ENCODE measurements around the gene LACTB.

DNA sequence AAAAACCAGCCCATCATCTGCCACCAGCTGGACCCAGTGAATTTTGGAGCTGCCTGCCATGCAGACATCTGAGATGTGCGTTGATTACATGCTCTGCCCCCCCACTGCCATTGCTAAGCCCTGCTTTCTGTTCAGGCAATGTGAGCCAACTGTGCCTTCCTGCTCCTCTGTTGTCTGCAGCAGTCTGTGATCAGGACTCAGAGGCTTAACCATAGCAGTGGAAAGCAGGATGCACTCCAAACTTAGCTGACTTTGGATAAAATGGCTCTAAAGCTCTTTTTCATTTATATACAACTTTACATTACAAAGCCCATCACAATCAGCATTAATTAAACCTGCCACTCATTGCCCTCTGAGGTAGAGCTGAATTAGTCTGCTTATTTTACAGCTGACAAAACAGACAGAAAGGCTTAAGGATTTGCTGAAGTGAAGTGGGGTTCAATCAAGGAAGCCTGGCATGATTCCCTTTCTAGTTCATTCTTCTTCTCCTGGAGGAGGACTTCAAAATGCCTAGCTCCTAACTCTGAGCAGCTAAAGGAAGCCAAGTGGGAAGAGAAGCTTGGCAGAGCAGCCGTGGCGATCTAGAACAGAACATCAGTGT is 51.3 kb downstream of the LACTB start:
- TF ChIP-seq, protein P1, sequence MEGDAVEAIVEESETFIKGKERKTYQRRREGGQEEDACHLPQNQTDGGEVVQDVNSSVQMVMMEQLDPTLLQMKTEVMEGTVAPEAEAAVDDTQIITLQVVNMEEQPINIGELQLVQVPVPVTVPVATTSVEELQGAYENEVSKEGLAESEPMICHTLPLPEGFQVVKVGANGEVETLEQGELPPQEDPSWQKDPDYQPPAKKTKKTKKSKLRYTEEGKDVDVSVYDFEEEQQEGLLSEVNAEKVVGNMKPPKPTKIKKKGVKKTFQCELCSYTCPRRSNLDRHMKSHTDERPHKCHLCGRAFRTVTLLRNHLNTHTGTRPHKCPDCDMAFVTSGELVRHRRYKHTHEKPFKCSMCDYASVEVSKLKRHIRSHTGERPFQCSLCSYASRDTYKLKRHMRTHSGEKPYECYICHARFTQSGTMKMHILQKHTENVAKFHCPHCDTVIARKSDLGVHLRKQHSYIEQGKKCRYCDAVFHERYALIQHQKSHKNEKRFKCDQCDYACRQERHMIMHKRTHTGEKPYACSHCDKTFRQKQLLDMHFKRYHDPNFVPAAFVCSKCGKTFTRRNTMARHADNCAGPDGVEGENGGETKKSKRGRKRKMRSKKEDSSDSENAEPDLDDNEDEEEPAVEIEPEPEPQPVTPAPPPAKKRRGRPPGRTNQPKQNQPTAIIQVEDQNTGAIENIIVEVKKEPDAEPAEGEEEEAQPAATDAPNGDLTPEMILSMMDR (IDR thresholded peaks at IDR 0.05) = no peak
- no peak for TF ChIP-seq POLR2A (IDR thresholded peaks at IDR 0.05)
